ENCODE results near the gene RTN4. TPM values are rescaled to one million over a fixed set of nuclear protein-coding genes. Genes with fewer than 3 reads are reported as not detected.

Gene RTN4
- total and polyA plus RNA-seq, 5 donors, result 183 to 283 (median 243) TPM

DNA sequence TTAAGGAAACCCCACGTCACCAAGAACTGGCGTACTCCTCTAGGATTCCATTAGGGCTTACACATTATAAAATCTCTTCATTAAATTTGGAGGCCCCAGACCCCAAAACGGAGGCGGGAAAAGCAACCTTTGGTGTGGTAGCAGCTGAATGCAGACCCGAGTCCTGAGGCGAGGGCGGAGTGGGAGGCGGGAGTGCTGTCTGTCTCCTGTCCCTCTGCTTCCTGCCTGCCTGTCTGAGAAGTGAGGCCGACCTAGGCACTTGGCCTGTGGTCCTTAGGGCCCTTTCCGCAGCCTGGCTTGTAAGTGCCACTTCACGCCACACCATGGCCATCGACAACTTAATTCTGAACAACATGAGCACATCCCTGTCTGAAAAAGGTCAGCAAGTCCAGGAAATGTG lies 102.1 kb downstream of the RTN4 start:
- Histone ChIP-seq H3K9me3 (ENCODE audit: control insufficient read depth, low read length) (no peaks in the 10 kb centered on the region), H3K4me1 (ENCODE audit: control insufficient read depth, insufficient read depth, low read length) (peaks cover 4% of the 10 kb centered on the region), H3K27me3 (ENCODE audit: control insufficient read depth, insufficient read depth) (no peaks in the 10 kb centered on the region), H3K4me3 (ENCODE audit: low read length) (no peak overlapping the region), H3K27ac (ENCODE audit: low read length) (no peak overlapping the region)
- DNase-seq, result no peak
- no peak for ATAC-seq
- whole genome bisulfite sequencing, result 83% methylated on average over 12 of the region's 12 CpGs
- intact Hi-C loops (cut with DNase I), result no loop called here

DNA sequence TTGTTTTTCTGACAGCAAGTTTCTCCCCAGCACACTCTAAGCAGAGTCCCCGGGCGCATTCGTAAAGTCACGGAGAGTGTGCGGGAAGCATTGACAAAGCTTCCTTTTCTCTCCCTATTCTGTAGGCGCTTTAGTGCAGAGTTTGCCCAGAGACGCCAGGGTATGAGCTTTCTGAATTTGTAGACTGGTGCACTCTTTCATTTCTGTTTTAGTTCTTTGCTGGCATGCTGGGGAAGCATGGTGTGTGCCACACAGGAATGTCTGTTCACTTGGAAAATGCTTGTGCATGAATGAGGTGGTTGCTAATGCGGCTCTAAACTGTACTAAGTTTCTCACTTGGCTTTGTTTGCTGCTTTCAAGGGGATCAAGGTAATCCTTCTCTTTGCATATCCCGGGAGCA lies 102.6 kb downstream of the RTN4 start:
- WGBS, result 81% methylated on average over 9 of the region's 9 CpGs
- DNase-seq (no peak), ATAC-seq (no peak)
- intact Hi-C loops (cut with DNase I), result no loop called here
- no peaks in the 10 kb centered on the region for H3K27me3 ChIP-seq (ENCODE audit: control insufficient read depth, insufficient read depth)
- H3K4me3 ChIP-seq (ENCODE audit: low read length), result no peak overlapping the region
- no peak overlapping the region for H3K27ac ChIP-seq (ENCODE audit: low read length)
- peaks cover 4% of the 10 kb centered on the region for H3K4me1 ChIP-seq (ENCODE audit: control insufficient read depth, insufficient read depth, low read length)
- H3K9me3 ChIP-seq (ENCODE audit: control insufficient read depth, low read length), result no peaks in the 10 kb centered on the region

- WGBS, result 62% methylated on average over 11 of the region's 11 CpGs
- peaks cover 4% of the 10 kb centered on the region for H3K4me1 ChIP-seq (ENCODE audit: control insufficient read depth, insufficient read depth, low read length)
- H3K4me3 ChIP-seq (ENCODE audit: low read length), result no peak overlapping the region
- no peak for ATAC-seq
- H3K27me3 ChIP-seq (ENCODE audit: control insufficient read depth, insufficient read depth), result no peaks in the 10 kb centered on the region
- H3K9me3 ChIP-seq (ENCODE audit: control insufficient read depth, low read length), result no peaks in the 10 kb centered on the region
- no peak for DNase-seq
- intact Hi-C loops (cut with DNase I), result no loop called here
- H3K27ac ChIP-seq (ENCODE audit: low read length), result no peak overlapping the region
These were observed 103.1 kb downstream of the RTN4 start for GRCh38 chr2:54947136-54947535.

- H3K4me3 ChIP-seq (ENCODE audit: low read length), result no peak overlapping the region
- 81% methylated on average over 9 of the region's 9 CpGs for WGBS
- intact Hi-C loops (cut with DNase I), result no loop called here
- peak overlapping the region; percentile 65 for H3K27ac ChIP-seq (ENCODE audit: low read length)
- no peaks in the 10 kb centered on the region for H3K9me3 ChIP-seq (ENCODE audit: control insufficient read depth, low read length)
- no peaks in the 10 kb centered on the region for H3K27me3 ChIP-seq (ENCODE audit: control insufficient read depth, insufficient read depth)
- peaks cover 4% of the 10 kb centered on the region for H3K4me1 ChIP-seq (ENCODE audit: control insufficient read depth, insufficient read depth, low read length)
- no peak for DNase-seq
- no peak for ATAC-seq
These were observed 103.9 kb downstream of the RTN4 start for GRCh38 chr2:54946220-54946805.

GRCh38 chr2:54945391-54946219 lies 104.6 kb downstream of the RTN4 start:
- 50% methylated on average over 8 of the region's 8 CpGs for WGBS
- intact Hi-C loops (cut with DNase I), result no loop called here
- H3K27me3 ChIP-seq (ENCODE audit: control insufficient read depth, insufficient read depth), result no peaks in the 10 kb centered on the region
- no peaks in the 10 kb centered on the region for H3K9me3 ChIP-seq (ENCODE audit: control insufficient read depth, low read length)
- ATAC-seq, result peak; percentile 91 to 95
- DNase-seq, result peak; percentile 73 to 88 (median 80)
- peaks cover 4% of the 10 kb centered on the region for H3K4me1 ChIP-seq (ENCODE audit: control insufficient read depth, insufficient read depth, low read length)
- H3K27ac ChIP-seq (ENCODE audit: low read length), result peak overlapping the region; percentile 88
- H3K4me3 ChIP-seq (ENCODE audit: low read length), result no peak overlapping the region

DNA sequence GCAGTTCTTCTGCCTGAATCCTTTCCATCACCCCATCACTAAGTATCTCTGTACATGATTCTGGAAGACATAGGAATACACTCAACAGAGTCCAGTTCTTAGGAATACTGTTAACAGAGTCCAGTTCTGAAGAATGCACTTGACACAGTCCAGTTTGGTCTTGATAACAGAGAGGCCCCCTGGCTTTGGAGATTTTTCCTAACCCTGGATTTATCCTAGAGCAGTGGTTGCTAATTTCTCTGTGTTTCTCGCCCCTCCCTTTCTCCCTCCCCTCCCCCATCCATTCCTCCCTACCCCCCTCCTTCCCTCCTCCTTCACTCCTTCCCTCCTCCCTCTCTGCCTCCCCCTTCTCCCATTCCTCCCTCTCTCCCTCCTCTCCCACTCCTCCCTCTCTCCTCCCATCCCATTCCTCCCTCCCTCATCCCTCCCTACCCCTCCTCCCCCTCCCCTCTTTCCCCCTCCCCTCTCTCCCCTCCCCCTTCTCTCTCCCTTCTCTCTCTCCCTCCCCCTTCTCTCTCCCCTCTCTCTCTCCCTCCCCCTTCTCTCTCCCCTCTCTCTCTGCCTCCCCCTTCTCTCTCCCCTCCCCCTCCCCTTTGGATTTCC lies 105.4 kb downstream of the RTN4 start:
- no peak for DNase-seq

GRCh38 chr2:54942373-54942772 lies 107.9 kb downstream of the RTN4 start:
- no peak for DNase-seq
- 73% methylated on average over 5 of the region's 5 CpGs for WGBS

More for the DNA sequence above, 105.4 kb downstream of the RTN4 start:
- no peaks in the 10 kb centered on the region for H3K27me3 ChIP-seq (ENCODE audit: control insufficient read depth, insufficient read depth)
- WGBS, result 97% methylated on average over 1 of the region's 1 CpG
- no peak overlapping the region for H3K4me3 ChIP-seq (ENCODE audit: low read length)
- no peaks in the 10 kb centered on the region for H3K9me3 ChIP-seq (ENCODE audit: control insufficient read depth, low read length)
- intact Hi-C loops (cut with DNase I), result no loop called here
- no peak overlapping the region for H3K27ac ChIP-seq (ENCODE audit: low read length)
- no peak for ATAC-seq
- H3K4me1 ChIP-seq (ENCODE audit: control insufficient read depth, insufficient read depth, low read length), result peaks cover 4% of the 10 kb centered on the region

DNA sequence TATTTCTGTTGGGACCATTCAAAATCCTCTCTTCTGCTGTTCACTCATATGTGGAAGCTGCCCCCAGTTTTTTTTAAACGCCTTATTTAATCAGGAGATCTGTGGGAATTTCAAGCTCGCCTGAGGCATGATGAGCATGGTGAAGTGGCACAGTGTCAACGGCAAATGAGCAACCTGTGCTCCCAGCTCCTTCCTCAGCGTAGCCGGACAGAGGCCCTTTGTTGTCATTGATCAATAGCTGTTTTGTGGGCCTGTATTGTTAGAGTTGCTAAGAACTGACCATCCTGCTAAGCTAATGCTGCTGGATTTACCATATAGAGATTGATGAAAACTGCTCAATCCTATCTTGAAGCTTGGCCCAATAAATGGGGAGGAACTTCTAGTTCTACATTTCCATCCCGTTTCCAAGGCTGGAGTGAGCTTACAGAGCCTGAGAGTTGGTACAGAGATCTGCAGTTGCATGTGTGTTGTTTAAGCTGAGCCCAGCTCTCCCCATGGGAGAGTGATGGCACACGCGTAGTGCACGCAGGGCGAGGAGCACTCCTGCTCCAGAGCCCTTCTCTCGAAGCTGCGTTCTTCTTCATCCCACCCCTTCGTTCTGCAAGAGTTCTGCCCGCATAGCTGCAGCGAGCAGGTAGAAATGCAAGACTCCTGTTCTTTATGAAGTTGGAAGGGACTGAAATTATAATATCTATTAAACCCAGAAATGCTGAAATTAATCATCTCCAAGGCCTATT lies 108.8 kb downstream of the RTN4 start:
- 89% methylated on average over 15 of the region's 15 CpGs for WGBS
- Histone ChIP-seq H3K9me3 (ENCODE audit: control insufficient read depth, low read length) (peaks cover 2% of the 10 kb centered on the region), H3K27ac (ENCODE audit: low read length) (no peak overlapping the region), H3K4me1 (ENCODE audit: control insufficient read depth, insufficient read depth, low read length) (peaks cover 4% of the 10 kb centered on the region), H3K27me3 (ENCODE audit: control insufficient read depth, insufficient read depth) (no peaks in the 10 kb centered on the region), H3K4me3 (ENCODE audit: low read length) (no peak overlapping the region)
- ATAC-seq (no peak), DNase-seq (no peak)
- intact Hi-C loops (cut with DNase I), result no loop called here

More at GRCh38 chr2:54942373-54942772, 107.9 kb downstream of the RTN4 start:
- Histone ChIP-seq H3K4me1 (ENCODE audit: control insufficient read depth, insufficient read depth, low read length) (peaks cover 4% of the 10 kb centered on the region), H3K9me3 (ENCODE audit: control insufficient read depth, low read length) (peaks cover 2% of the 10 kb centered on the region), H3K27ac (ENCODE audit: low read length) (no peak overlapping the region), H3K4me3 (ENCODE audit: low read length) (no peak overlapping the region), H3K27me3 (ENCODE audit: control insufficient read depth, insufficient read depth) (no peaks in the 10 kb centered on the region)
- intact Hi-C loops (cut with DNase I), result no loop called here
- ATAC-seq, result no peak

DNA sequence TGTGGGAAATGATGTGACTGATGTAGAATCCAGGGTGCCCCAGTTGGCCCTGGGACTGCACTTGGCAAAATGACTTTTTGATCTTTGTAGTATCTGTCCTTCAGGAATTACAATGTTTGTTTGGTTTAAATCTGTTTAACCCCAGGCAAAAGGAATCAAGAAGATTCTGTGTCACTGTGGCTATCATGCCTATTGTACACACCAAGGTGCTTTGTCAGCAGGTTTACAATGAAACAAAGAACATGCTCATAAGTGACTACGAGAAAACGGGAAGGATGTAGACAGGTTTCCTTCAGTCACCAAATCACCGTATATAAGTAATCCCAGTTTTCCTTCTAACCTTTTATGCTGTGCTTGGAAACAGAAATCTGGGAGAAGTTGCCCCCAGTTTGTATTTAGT lies 109.5 kb downstream of the RTN4 start:
- ATAC-seq (no peak), DNase-seq (no peak)
- H3K4me3 ChIP-seq (ENCODE audit: low read length), result no peak overlapping the region
- H3K27me3 ChIP-seq (ENCODE audit: control insufficient read depth, insufficient read depth), result no peaks in the 10 kb centered on the region
- intact Hi-C loops (cut with DNase I), result no loop called here
- 61% methylated on average over 3 of the region's 3 CpGs for WGBS
- no peak overlapping the region for H3K27ac ChIP-seq (ENCODE audit: low read length)
- H3K4me1 ChIP-seq (ENCODE audit: control insufficient read depth, insufficient read depth, low read length), result peaks cover 3% of the 10 kb centered on the region
- H3K9me3 ChIP-seq (ENCODE audit: control insufficient read depth, low read length), result peaks cover 2% of the 10 kb centered on the region

GRCh38 chr2:54939446-54940118 lies 110.7 kb downstream of the RTN4 start:
- intact Hi-C loops (cut with DNase I), result no loop called here
- Histone ChIP-seq H3K4me1 (ENCODE audit: control insufficient read depth, insufficient read depth, low read length) (no peaks in the 10 kb centered on the region), H3K27me3 (ENCODE audit: control insufficient read depth, insufficient read depth) (no peaks in the 10 kb centered on the region), H3K4me3 (ENCODE audit: low read length) (no peak overlapping the region), H3K9me3 (ENCODE audit: control insufficient read depth, low read length) (peaks cover 2% of the 10 kb centered on the region), H3K27ac (ENCODE audit: low read length) (no peak overlapping the region)
- no peak for DNase-seq
- ATAC-seq, result no peak
- 81% methylated on average over 7 of the region's 7 CpGs for WGBS
